NOMO-1 (cell line): Measurements from ENCODE around the gene AADAC.
"Not testable (repeated sequence)": the region's sequence is repeated elsewhere in the genome, so short reads cannot be mapped to it uniquely, and the experiment has no call there.

Experiments used
- DNase-seq, 2 experiments: peaks; one replicate each; lab custom pipeline; 2025; ENCODE audit not compliant: unreplicated experiment in 2 of 2; lab: John Stamatoyannopoulos, UW

AADAC gene

GRCh38 chr3:151795276-151795675, 18.6 kb upstream of the AADAC start:
- no peak for DNase-seq

- DNase-seq = no peak
Observed at GRCh38 chr3:151796105-151796680, 17.7 kb upstream of the AADAC start.

GRCh38 chr3:151798466-151798865, 15.4 kb upstream of the AADAC start:
- no peak for DNase-seq

GRCh38 chr3:151800431-151800830, 13.5 kb upstream of the AADAC start:
- DNase-seq = no peak

- DNase-seq = no peak
Observed at GRCh38 chr3:151804267-151804666, 9.6 kb upstream of the AADAC start.

- DNase-seq = no peak
Observed at GRCh38 chr3:151806838-151807237, 7.1 kb upstream of the AADAC start.

GRCh38 chr3:151808926-151809325, 5.0 kb upstream of the AADAC start:
- not testable (repeated sequence) for DNase-seq

GRCh38 chr3:151811474-151811873, 2.4 kb upstream of the AADAC start:
- DNase-seq = no peak

- DNase-seq = no peak
Observed at GRCh38 chr3:151814588-151814987, 672 bp downstream of the AADAC start.

GRCh38 chr3:151816091-151816604, 2.2 kb downstream of the AADAC start:
- no peak for DNase-seq

GRCh38 chr3:151817473-151817872, 3.6 kb downstream of the AADAC start:
- DNase-seq = no peak

GRCh38 chr3:151818361-151818760, 4.4 kb downstream of the AADAC start:
- DNase-seq = no peak

GRCh38 chr3:151819910-151820309, 6.0 kb downstream of the AADAC start:
- DNase-seq = no peak

GRCh38 chr3:151827816-151828215, 13.9 kb downstream of the AADAC start:
- no peak for DNase-seq

GRCh38 chr3:151835751-151836525, 22.0 kb downstream of the AADAC start:
- DNase-seq = no peak

- DNase-seq = peak; percentile 47 to 63
Observed at GRCh38 chr3:151837057-151837456, 23.1 kb downstream of the AADAC start.

- peak; percentile 64 to 95 for DNase-seq
Observed at GRCh38 chr3:151838574-151839312, 24.8 kb downstream of the AADAC start.

GRCh38 chr3:151839313-151839631, 25.4 kb downstream of the AADAC start:
- DNase-seq = no peak

GRCh38 chr3:151841801-151842200, 27.9 kb downstream of the AADAC start:
- DNase-seq = no peak

GRCh38 chr3:151843275-151843674, 29.4 kb downstream of the AADAC start:
- no peak for DNase-seq

- DNase-seq = no peak
Observed at GRCh38 chr3:151845306-151845905, 31.5 kb downstream of the AADAC start.
